ENCODE measurements around the gene PDCD2L. TPM values are rescaled to one million over a fixed set of nuclear protein-coding genes. Genes with fewer than 3 reads are reported as not detected.

PDCD2L gene
- polyA plus RNA-seq, 1 donor (not counting 4 experiments of a cell fraction or from before 2014, with no cell fraction given): 23.8 TPM

DNA sequence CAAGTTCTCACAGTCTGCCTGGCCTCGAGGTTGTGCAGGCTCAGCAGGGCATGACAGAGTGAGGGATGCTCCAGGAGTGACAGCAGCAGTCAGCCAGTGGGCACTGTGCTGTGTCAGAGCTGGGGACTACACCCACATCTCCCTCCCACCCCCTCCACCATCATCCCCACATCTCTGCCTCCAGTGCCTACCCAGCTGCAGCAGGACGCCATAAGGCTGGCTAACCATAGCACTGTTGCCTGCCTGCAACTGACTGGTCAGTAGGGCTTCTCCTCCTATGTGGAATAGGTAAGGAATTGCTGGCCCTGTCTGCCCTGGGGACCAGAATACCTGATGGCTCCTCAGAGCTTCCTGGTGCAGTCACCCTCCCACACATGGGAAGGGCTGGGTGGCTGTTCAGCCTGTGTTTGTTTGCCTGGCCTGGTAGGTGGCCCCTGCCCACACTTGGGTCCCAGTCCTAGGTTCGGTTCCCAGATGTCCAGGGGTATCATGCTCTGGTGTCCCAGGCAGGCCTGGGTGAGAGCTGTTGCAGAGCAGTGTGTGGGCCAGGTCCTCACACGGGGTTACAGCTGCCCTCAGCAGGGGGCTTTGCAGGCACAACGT, 23.5 kb upstream of the PDCD2L start:
- Histone ChIP-seq H3K9me1 (ENCODE audit: control insufficient read depth, extremely low read depth, insufficient read depth, low read length) (no peaks in the 10 kb centered on the region), H3K27ac (ENCODE audit: control insufficient read depth, insufficient read depth, low read length) (no peak overlapping the region), H3K9ac (ENCODE audit: control insufficient read depth, extremely low read depth, insufficient read depth, low read length) (no peak overlapping the region), H3K27me3 (ENCODE audit: control insufficient read depth, extremely low read depth, insufficient read depth, low read length) (no peaks in the 10 kb centered on the region), H3K36me3 (ENCODE audit: control insufficient read depth in 2 of 2, extremely low read depth in 1 of 2, insufficient read depth in 2 of 2, low read length in 2 of 2) (peaks cover 67 to 69% of the 10 kb centered on the region in 2 experiments), H2AFZ (ENCODE audit: control insufficient read depth, low read length) (no peak overlapping the region), H3K4me2 (ENCODE audit: control insufficient read depth, extremely low read depth, insufficient read depth, low read depth, low read length) (no peak overlapping the region), H3K9me3 (ENCODE audit: control insufficient read depth, low read depth, low read length) (no peaks in the 10 kb centered on the region), H4K20me1 (ENCODE audit: control insufficient read depth, extremely low read depth, insufficient read depth, low read length) (peaks cover 3% of the 10 kb centered on the region), H3K79me2 (ENCODE audit: control insufficient read depth, insufficient read depth, low read length) (peaks cover 3% of the 10 kb centered on the region), H3K4me3 (ENCODE audit: control insufficient read depth in 2 of 3, extremely low read depth in 1 of 3, insufficient read depth in 2 of 3, low read depth in 1 of 3, low read length in 3 of 3) (no peak overlapping the region), H3K4me1 (ENCODE audit: control insufficient read depth, extremely low read depth, insufficient read depth, low read length) (no peaks in the 10 kb centered on the region)
- dilution Hi-C loops (cut with MboI; ENCODE audit: extremely low pct_ligation_motif_present, low sequenced_read_pairs): no loop called here
- no peak for TF ChIP-seq EZH2 (IDR thresholded peaks at IDR 0.05; ENCODE audit: low read length)
- TF ChIP-seq, protein P1, sequence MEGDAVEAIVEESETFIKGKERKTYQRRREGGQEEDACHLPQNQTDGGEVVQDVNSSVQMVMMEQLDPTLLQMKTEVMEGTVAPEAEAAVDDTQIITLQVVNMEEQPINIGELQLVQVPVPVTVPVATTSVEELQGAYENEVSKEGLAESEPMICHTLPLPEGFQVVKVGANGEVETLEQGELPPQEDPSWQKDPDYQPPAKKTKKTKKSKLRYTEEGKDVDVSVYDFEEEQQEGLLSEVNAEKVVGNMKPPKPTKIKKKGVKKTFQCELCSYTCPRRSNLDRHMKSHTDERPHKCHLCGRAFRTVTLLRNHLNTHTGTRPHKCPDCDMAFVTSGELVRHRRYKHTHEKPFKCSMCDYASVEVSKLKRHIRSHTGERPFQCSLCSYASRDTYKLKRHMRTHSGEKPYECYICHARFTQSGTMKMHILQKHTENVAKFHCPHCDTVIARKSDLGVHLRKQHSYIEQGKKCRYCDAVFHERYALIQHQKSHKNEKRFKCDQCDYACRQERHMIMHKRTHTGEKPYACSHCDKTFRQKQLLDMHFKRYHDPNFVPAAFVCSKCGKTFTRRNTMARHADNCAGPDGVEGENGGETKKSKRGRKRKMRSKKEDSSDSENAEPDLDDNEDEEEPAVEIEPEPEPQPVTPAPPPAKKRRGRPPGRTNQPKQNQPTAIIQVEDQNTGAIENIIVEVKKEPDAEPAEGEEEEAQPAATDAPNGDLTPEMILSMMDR (optimal IDR thresholded peaks at IDR 0.05 in 1 of 3, IDR thresholded peaks at IDR 0.05 in 1 of 3, conservative IDR thresholded peaks at IDR 0.05 in 1 of 3; ENCODE audit: extremely low read depth in 1 of 3, insufficient read depth in 2 of 3, low read length in 3 of 3): no peak
- FAIRE-seq (no peak), DNase-seq (ENCODE audit: low read depth, low spot score) (no peak)

DNA sequence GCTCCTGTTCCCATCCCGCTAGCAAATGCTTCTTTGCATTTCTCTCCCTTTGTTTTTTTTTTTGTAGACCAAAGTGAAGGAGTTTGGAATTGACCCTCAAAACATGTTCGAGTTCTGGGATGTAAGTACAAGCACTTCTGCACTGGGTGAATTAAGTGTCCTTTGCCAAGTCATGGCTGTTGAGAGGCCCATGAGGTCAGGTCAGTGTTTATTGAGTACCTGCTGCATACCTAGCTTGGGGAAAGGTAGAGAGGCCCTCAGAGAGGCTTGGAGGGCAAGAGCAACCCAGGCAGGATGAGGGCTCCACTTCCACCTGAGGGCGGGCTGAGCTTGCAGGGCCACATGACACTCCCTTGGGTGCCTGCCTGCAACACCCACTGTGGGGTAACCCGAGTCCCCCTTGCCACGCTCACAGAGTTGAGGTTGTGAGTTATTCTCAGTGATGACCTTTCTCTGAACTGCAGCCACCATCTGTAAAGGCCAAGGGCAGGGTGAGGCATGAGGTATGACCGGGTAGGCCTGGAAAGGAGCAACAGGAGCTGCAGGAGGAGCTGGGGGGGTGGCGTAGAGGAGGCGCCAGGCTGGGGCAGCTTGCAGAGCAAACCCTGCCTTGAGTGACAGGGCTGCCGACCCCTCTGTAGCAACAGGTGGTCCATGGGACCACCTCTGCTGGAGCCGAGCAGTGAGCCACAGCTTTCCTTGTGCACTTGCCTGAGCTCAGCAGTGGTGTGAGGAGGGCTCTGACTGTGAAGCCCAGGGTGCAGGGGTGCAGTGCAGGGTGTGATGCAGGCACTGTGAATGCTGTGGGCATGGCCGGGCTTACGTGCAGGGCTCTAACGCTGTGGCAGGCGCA, 22.6 kb upstream of the PDCD2L start:
- dilution Hi-C loops (cut with MboI; ENCODE audit: extremely low pct_ligation_motif_present, low sequenced_read_pairs): no loop called here
- no peaks in the 10 kb centered on the region for H3K9me1 ChIP-seq (ENCODE audit: control insufficient read depth, extremely low read depth, insufficient read depth, low read length)
- H2AFZ ChIP-seq (ENCODE audit: control insufficient read depth, low read length): no peak overlapping the region
- no peak for FAIRE-seq
- no peaks in the 10 kb centered on the region for H3K79me2 ChIP-seq (ENCODE audit: control insufficient read depth, insufficient read depth, low read length)
- H3K4me1 ChIP-seq (ENCODE audit: control insufficient read depth, extremely low read depth, insufficient read depth, low read length): no peaks in the 10 kb centered on the region
- TF ChIP-seq EZH2 (IDR thresholded peaks at IDR 0.05; ENCODE audit: low read length): no peak
- TF ChIP-seq, protein P1 (optimal IDR thresholded peaks at IDR 0.05 in 1 of 3, IDR thresholded peaks at IDR 0.05 in 1 of 3, conservative IDR thresholded peaks at IDR 0.05 in 1 of 3; ENCODE audit: extremely low read depth in 1 of 3, insufficient read depth in 2 of 3, low read length in 3 of 3): no peak
- peaks cover 65 to 76% of the 10 kb centered on the region in 2 experiments for H3K36me3 ChIP-seq (ENCODE audit: control insufficient read depth in 2 of 2, extremely low read depth in 1 of 2, insufficient read depth in 2 of 2, low read length in 2 of 2)
- no peak overlapping the region for H3K4me2 ChIP-seq (ENCODE audit: control insufficient read depth, extremely low read depth, insufficient read depth, low read depth, low read length)
- H4K20me1 ChIP-seq (ENCODE audit: control insufficient read depth, extremely low read depth, insufficient read depth, low read length): no peaks in the 10 kb centered on the region
- H3K9me3 ChIP-seq (ENCODE audit: control insufficient read depth, low read depth, low read length): no peaks in the 10 kb centered on the region
- no peak overlapping the region for H3K27ac ChIP-seq (ENCODE audit: control insufficient read depth, insufficient read depth, low read length)
- no peak overlapping the region for H3K9ac ChIP-seq (ENCODE audit: control insufficient read depth, extremely low read depth, insufficient read depth, low read length)
- no peaks in the 10 kb centered on the region for H3K27me3 ChIP-seq (ENCODE audit: control insufficient read depth, extremely low read depth, insufficient read depth, low read length)
- H3K4me3 ChIP-seq (ENCODE audit: control insufficient read depth in 2 of 3, extremely low read depth in 1 of 3, insufficient read depth in 2 of 3, low read depth in 1 of 3, low read length in 3 of 3): no peak overlapping the region
- DNase-seq (ENCODE audit: low read depth, low spot score): no peak
